ENCODE data around the gene L3MBTL2.

L3MBTL2 gene

GRCh38 chr22:41274856-41275255, 69.7 kb downstream of the L3MBTL2 start:
- no peak for TF ChIP-seq FOXM1 (IDR thresholded peaks at IDR 0.05; ENCODE audit: borderline replicate concordance, low read depth)
- no peak for TF ChIP-seq YY1 (IDR thresholded peaks at IDR 0.05; ENCODE audit: low read depth)
- no peak for TF ChIP-seq TEAD4 (IDR thresholded peaks at IDR 0.05)
- no peak for TF ChIP-seq TCF12 (IDR thresholded peaks at IDR 0.05; ENCODE audit: low read depth)
- no peak for TF ChIP-seq EGR1 (IDR thresholded peaks at IDR 0.05)
- no peak for TF ChIP-seq EP300 (IDR thresholded peaks at IDR 0.05; ENCODE audit: borderline replicate concordance)
- TF ChIP-seq USF1 (IDR thresholded peaks at IDR 0.05) = no peak
- TF ChIP-seq CREB1 (IDR thresholded peaks at IDR 0.05; ENCODE audit: low read depth) = no peak
- TF ChIP-seq MAX (IDR thresholded peaks at IDR 0.05) = no peak
- no peak for TF ChIP-seq RAD21 (IDR thresholded peaks at IDR 0.05; ENCODE audit: low read depth)
- TF ChIP-seq ZBTB7A (IDR thresholded peaks at IDR 0.05; ENCODE audit: low read depth) = no peak
- TF ChIP-seq TAF1 (IDR thresholded peaks at IDR 0.05; ENCODE audit: low read depth) = no peak
- TF ChIP-seq REST (IDR thresholded peaks at IDR 0.05; ENCODE audit: low read depth) = no peak
- no peak for TF ChIP-seq CEBPB (IDR thresholded peaks at IDR 0.05)

- TF ChIP-seq NFIC (IDR thresholded peaks at IDR 0.05) = no peak
- TF ChIP-seq MAX (IDR thresholded peaks at IDR 0.05) = no peak
- TF ChIP-seq FOXM1 (IDR thresholded peaks at IDR 0.05; ENCODE audit: borderline replicate concordance, low read depth) = no peak
- no peak for TF ChIP-seq CEBPB (IDR thresholded peaks at IDR 0.05)
- TF ChIP-seq RAD21 (IDR thresholded peaks at IDR 0.05; ENCODE audit: low read depth) = no peak
- no peak for TF ChIP-seq EGR1 (IDR thresholded peaks at IDR 0.05)
- no peak for TF ChIP-seq EP300 (IDR thresholded peaks at IDR 0.05; ENCODE audit: borderline replicate concordance)
- TF ChIP-seq ZBTB7A (IDR thresholded peaks at IDR 0.05; ENCODE audit: low read depth) = no peak
- TF ChIP-seq TCF12 (IDR thresholded peaks at IDR 0.05; ENCODE audit: low read depth) = no peak
Measured at GRCh38 chr22:41280065-41280464, 75.0 kb downstream of the L3MBTL2 start.

- TF ChIP-seq NFIC (IDR thresholded peaks at IDR 0.05) (no peak), USF1 (IDR thresholded peaks at IDR 0.05) (no peak), TAF1 (IDR thresholded peaks at IDR 0.05; ENCODE audit: low read depth) (no peak), MAX (IDR thresholded peaks at IDR 0.05) (no peak), FOXM1 (IDR thresholded peaks at IDR 0.05; ENCODE audit: borderline replicate concordance, low read depth) (no peak), EGR1 (IDR thresholded peaks at IDR 0.05) (no peak), REST (IDR thresholded peaks at IDR 0.05; ENCODE audit: low read depth) (no peak), ZBTB7A (IDR thresholded peaks at IDR 0.05; ENCODE audit: low read depth) (no peak), YY1 (IDR thresholded peaks at IDR 0.05; ENCODE audit: low read depth) (no peak), RAD21 (IDR thresholded peaks at IDR 0.05; ENCODE audit: low read depth) (no peak), CEBPB (IDR thresholded peaks at IDR 0.05) (no peak), TEAD4 (IDR thresholded peaks at IDR 0.05) (no peak), EP300 (IDR thresholded peaks at IDR 0.05; ENCODE audit: borderline replicate concordance) (no peak), TCF12 (IDR thresholded peaks at IDR 0.05; ENCODE audit: low read depth) (no peak), CREB1 (IDR thresholded peaks at IDR 0.05; ENCODE audit: low read depth) (no peak)
Measured at GRCh38 chr22:41280854-41281253, 75.7 kb downstream of the L3MBTL2 start.
